HEK293 (cell line): ENCODE measurements around the gene C1orf167.
A peak's percentile ranks its signal among the peaks of the same experiment; 100 is the strongest.

Source experiments
- FEZF1 ChIP-seq: fragments of 450-650 bp; formaldehyde crosslinking; IDR thresholded peaks from 2 replicates; pipeline ENCODE4 v1.5.1; 2016; ENCODE audit warnings: missing biosample characterization, missing genetic modification characterization
- KLF16 ChIP-seq: fragments of 450-650 bp; formaldehyde crosslinking; IDR thresholded peaks from 2 replicates; pipeline ENCODE4 v1.5.1; 2017; ENCODE audit warnings: missing biosample characterization, missing genetic modification characterization
- PRDM6 ChIP-seq: fragments of 450-650 bp; formaldehyde crosslinking; IDR thresholded peaks from 2 replicates; pipeline ENCODE4 v1.5.1; 2017; ENCODE audit warnings: missing biosample characterization, missing genetic modification characterization
- REST ChIP-seq: fragments of 450-650 bp; formaldehyde crosslinking; IDR thresholded peaks from 2 replicates; pipeline ENCODE4 v1.5.1; 2016; ENCODE audit warnings: missing biosample characterization, missing genetic modification characterization
- SP7 ChIP-seq: fragments of 450-650 bp; formaldehyde crosslinking; IDR thresholded peaks from 2 replicates; pipeline ENCODE4 v1.5.1; 2016; ENCODE audit warnings: missing biosample characterization, missing genetic modification characterization
- TRIM28 ChIP-seq: IDR thresholded peaks from 2 replicates; pipeline ENCODE4 v1.6.1; 2011; ENCODE audit warnings: low read length, control low read depth, borderline replicate concordance
- ZBTB11 ChIP-seq: fragments of 450-650 bp; formaldehyde crosslinking; conservative IDR thresholded peaks from 2 replicates; pipeline ENCODE4 v1.5.1; 2016; ENCODE audit warnings: low read depth, missing biosample characterization, missing genetic modification characterization
- ZIC2 ChIP-seq: fragments of 450-650 bp; formaldehyde crosslinking; IDR thresholded peaks from 2 replicates; pipeline ENCODE4 v1.5.1; 2016; ENCODE audit warnings: missing biosample characterization, missing genetic modification characterization
- ZNF146 ChIP-seq: fragments of 450-650 bp; formaldehyde crosslinking; IDR thresholded peaks from 2 replicates; pipeline ENCODE4 v1.5.1; 2016; ENCODE audit warnings: missing biosample characterization, missing genetic modification characterization
- ZNF214 ChIP-seq: fragments of 450-650 bp; formaldehyde crosslinking; IDR thresholded peaks from 2 replicates; pipeline ENCODE4 v1.5.1; 2017; ENCODE audit warnings: missing biosample characterization, mild to moderate bottlenecking, missing genetic modification characterization, borderline replicate concordance
- ZNF221 ChIP-seq: fragments of 450-650 bp; formaldehyde crosslinking; IDR thresholded peaks from 2 replicates; pipeline ENCODE4 v1.5.1; 2017; ENCODE audit warnings: missing biosample characterization, missing genetic modification characterization, borderline replicate concordance
- ZNF335 ChIP-seq: fragments of 450-650 bp; formaldehyde crosslinking; conservative IDR thresholded peaks from 2 replicates; pipeline ENCODE4 v1.5.1; 2016; ENCODE audit warnings: missing biosample characterization, missing genetic modification characterization
- ZNF341 ChIP-seq: fragments of 450-650 bp; formaldehyde crosslinking; IDR thresholded peaks from 2 replicates; pipeline ENCODE4; 2016; ENCODE audit warnings: low read depth, missing biosample characterization, missing genetic modification characterization
- ZNF391 ChIP-seq: fragments of 450-650 bp; formaldehyde crosslinking; IDR thresholded peaks from 2 replicates; pipeline ENCODE4 v1.5.1; 2016; ENCODE audit warnings: low read depth, missing biosample characterization, missing genetic modification characterization, borderline replicate concordance
- ZNF529 ChIP-seq: fragments of 450-650 bp; formaldehyde crosslinking; IDR thresholded peaks from 2 replicates; pipeline ENCODE4 v1.5.1; 2017; ENCODE audit warnings: missing genetic modification characterization, missing biosample characterization; ENCODE audit not compliant: insufficient replicate concordance
- ZNF660 ChIP-seq: fragments of 450-650 bp; IDR thresholded peaks from 2 replicates; pipeline ENCODE4 v1.5.1; 2018; ENCODE audit warnings: missing biosample characterization, mild to moderate bottlenecking, missing genetic modification characterization
- TF ChIP-seq, protein P1 (sequence below): fragments of 450-650 bp; formaldehyde crosslinking; IDR thresholded peaks from 2 replicates; pipeline ENCODE4 v1.5.1; 2016; ENCODE audit warnings: missing biosample characterization, missing genetic modification characterization, low read depth
- TF ChIP-seq, protein P2 (sequence below): fragments of 450-650 bp; formaldehyde crosslinking; IDR thresholded peaks from 2 replicates; pipeline ENCODE4 v1.5.1; 2016; ENCODE audit warnings: missing biosample characterization, missing genetic modification characterization, low read depth
- TF ChIP-seq, protein P3 (sequence below): fragments of 450-650 bp; formaldehyde crosslinking; optimal IDR thresholded peaks from 2 replicates; pipeline ENCODE3; 2016; ENCODE audit warnings: missing biosample characterization, mild to moderate bottlenecking, missing genetic modification characterization
- TF ChIP-seq, protein P4 (sequence below): fragments of 450-650 bp; formaldehyde crosslinking; IDR thresholded peaks from 2 replicates; pipeline ENCODE4 v1.5.1; 2016; ENCODE audit warnings: missing biosample characterization, missing genetic modification characterization

C1orf167 gene

DNA sequence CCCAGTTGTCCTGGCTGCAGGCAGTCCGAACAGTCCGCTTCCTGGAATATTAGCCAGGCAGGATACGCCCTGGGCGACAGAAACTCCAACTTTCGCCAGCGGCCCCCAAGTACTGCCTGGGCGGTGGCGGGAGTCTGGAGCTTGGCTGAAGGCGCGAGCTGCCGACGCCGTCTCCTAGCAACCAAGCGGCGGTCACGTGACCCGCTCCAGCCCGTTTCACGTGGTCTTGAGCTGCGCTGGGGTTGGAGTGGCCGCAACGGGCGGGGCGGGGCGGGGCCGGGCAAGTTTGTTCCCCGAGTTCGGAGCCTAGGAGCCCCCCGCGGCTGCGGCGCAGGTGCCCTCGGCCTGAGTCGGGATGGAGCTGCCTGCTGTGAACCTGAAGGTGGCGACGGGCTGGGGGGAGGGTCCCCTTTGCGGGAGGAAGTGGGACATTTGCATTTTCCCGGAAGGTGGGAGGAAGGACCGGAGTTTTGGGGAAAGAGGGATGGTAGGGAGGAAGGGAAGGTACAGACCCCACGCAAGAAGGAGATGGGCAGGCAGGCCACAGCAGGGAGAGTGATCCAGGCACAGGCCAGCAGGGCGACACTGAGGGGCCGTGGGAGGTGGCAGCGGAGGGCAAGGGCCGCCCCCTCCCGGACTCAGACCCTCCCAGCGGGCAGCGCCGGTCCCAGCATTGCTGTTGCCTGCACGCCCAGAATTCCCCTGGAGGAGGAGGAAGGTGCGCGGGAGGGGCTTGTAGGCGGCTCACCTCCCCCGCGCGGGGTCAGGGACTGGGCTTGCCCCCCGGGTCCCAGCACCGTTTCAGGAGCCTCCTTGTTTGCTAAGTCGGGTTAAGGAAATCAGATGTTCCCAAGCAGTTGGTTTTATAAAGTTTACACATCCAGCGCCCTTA is 25.9 kb upstream of the C1orf167 start, which contains the start of gene AGTRAP (continued):
- no peak for TF ChIP-seq FEZF1 (tag by site-specific recombination)
- TF ChIP-seq, protein P1, sequence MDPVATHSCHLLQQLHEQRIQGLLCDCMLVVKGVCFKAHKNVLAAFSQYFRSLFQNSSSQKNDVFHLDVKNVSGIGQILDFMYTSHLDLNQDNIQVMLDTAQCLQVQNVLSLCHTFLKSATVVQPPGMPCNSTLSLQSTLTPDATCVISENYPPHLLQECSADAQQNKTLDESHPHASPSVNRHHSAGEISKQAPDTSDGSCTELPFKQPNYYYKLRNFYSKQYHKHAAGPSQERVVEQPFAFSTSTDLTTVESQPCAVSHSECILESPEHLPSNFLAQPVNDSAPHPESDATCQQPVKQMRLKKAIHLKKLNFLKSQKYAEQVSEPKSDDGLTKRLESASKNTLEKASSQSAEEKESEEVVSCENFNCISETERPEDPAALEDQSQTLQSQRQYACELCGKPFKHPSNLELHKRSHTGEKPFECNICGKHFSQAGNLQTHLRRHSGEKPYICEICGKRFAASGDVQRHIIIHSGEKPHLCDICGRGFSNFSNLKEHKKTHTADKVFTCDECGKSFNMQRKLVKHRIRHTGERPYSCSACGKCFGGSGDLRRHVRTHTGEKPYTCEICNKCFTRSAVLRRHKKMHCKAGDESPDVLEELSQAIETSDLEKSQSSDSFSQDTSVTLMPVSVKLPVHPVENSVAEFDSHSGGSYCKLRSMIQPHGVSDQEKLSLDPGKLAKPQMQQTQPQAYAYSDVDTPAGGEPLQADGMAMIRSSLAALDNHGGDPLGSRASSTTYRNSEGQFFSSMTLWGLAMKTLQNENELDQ (tag by site-specific recombination), result no peak
- no peak; the same call in 1 of the 2 replicates for TF ChIP-seq ZBTB11 (tag by site-specific recombination)
- TF ChIP-seq ZNF335 (tag by site-specific recombination), result peak; percentile 96
- no peak for TF ChIP-seq ZNF221 (tag by site-specific recombination)
- 0 out of 2 replicates have a peak, but pooled peaks have one; percentile 70 for TF ChIP-seq ZNF391 (tag by site-specific recombination)
- peak; percentile 96 for TF ChIP-seq ZIC2 (tag by site-specific recombination)
- peak; percentile 82 for TF ChIP-seq SP7
- TF ChIP-seq ZNF214, result no peak
- TF ChIP-seq, protein P2, sequence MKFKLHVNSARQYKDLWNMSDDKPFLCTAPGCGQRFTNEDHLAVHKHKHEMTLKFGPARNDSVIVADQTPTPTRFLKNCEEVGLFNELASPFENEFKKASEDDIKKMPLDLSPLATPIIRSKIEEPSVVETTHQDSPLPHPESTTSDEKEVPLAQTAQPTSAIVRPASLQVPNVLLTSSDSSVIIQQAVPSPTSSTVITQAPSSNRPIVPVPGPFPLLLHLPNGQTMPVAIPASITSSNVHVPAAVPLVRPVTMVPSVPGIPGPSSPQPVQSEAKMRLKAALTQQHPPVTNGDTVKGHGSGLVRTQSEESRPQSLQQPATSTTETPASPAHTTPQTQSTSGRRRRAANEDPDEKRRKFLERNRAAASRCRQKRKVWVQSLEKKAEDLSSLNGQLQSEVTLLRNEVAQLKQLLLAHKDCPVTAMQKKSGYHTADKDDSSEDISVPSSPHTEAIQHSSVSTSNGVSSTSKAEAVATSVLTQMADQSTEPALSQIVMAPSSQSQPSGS, result no peak
- peak; percentile 86 for TF ChIP-seq KLF16 (tag by site-specific recombination)
- TF ChIP-seq, protein P3, sequence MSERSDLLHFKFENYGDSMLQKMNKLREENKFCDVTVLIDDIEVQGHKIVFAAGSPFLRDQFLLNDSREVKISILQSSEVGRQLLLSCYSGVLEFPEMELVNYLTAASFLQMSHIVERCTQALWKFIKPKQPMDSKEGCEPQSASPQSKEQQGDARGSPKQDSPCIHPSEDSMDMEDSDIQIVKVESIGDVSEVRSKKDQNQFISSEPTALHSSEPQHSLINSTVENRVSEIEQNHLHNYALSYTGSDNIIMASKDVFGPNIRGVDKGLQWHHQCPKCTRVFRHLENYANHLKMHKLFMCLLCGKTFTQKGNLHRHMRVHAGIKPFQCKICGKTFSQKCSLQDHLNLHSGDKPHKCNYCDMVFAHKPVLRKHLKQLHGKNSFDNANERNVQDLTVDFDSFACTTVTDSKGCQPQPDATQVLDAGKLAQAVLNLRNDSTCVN (tag by site-specific recombination), result peak; percentile 32
- no peak for TF ChIP-seq REST
- no peak for TF ChIP-seq ZNF529 (tag by site-specific recombination)
- TF ChIP-seq, protein P4, sequence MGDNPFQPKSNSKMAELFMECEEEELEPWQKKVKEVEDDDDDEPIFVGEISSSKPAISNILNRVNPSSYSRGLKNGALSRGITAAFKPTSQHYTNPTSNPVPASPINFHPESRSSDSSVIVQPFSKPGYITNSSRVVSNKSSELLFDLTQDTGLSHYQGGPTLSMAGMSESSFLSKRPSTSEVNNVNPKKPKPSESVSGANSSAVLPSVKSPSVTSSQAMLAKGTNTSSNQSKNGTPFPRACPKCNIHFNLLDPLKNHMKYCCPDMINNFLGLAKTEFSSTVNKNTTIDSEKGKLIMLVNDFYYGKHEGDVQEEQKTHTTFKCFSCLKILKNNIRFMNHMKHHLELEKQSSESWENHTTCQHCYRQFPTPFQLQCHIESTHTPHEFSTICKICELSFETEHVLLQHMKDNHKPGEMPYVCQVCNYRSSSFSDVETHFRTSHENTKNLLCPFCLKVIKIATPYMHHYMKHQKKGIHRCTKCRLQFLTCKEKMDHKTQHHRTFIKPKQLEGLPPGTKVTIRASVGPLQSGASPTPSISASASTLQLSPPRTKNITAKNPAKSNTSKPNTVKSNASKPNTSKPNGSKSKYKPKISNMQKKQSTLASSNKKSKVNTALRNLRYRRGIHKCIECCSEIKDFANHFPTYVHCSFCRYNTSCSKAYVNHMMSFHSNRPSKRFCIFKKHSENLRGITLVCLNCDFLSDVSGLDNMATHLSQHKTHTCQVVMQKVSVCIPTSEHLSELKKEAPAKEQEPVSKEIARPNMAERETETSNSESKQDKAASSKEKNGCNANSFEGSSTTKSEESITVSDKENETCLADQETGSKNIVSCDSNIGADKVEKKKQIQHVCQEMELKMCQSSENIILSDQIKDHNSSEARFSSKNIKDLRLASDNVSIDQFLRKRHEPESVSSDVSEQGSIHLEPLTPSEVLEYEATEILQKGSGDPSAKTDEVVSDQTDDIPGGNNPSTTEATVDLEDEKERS, result no peak
- TF ChIP-seq TRIM28, result no peak
- TF ChIP-seq ZNF660 (tag by site-specific recombination), result no peak; the same call in 1 of the 2 replicates
- no peak for TF ChIP-seq ZNF341 (tag by site-specific recombination)
- TF ChIP-seq PRDM6 (tag by site-specific recombination), result no peak
- peak; percentile 50; the same call in 1 of the 2 replicates for TF ChIP-seq ZNF146 (tag by site-specific recombination)
